Bronchial epithelial cell (primary cell): ENCODE measurements around the gene POLDIP3. TPM values are rescaled to one million over a fixed set of nuclear protein-coding genes. Genes with fewer than 3 reads are reported as not detected.

Experiments used
- DNase-seq: peaks from one replicate; pipeline ENCODE4 v3.0.0-alpha.2; 2010; ENCODE audit warnings: low read depth
- FAIRE-seq: peaks from 2 replicates; lab custom pipeline; 2011; peaks lifted over from hg19 to GRCh38; lab: Jason Lieb, UNC
- H3K27me3 ChIP-seq: 2 replicates; pipeline ENCODE4 v1.5.1; 2011; ENCODE audit warnings: low read length; ENCODE audit not compliant: control insufficient read depth, insufficient read depth
- H3K36me3 ChIP-seq: 2 replicates; pipeline ENCODE4 v1.5.1; 2011; ENCODE audit warnings: low read length; ENCODE audit not compliant: control insufficient read depth, insufficient read depth
- H3K4me3 ChIP-seq: 2 replicates; pipeline ENCODE4 v1.5.1; 2011; ENCODE audit warnings: mild to moderate bottlenecking, low read depth, low read length, control low read depth
- total RNA-seq: library from RNA; depleted of rRNA; stranded (reverse); fragments of >200 nt; gene quantifications from 2 replicates; pipeline ENCODE4 v1.2.1, GENCODE V29; 2014
- TF ChIP-seq, protein P1 (sequence below): IDR thresholded peaks from 2 replicates; pipeline ENCODE4 v1.5.1; 2011; ENCODE audit warnings: mild to moderate bottlenecking, moderate library complexity, low read length, control low read depth, inconsistent platforms; ENCODE audit not compliant: insufficient read depth, severe bottlenecking

The POLDIP3 gene
- total RNA-seq, 1 donor from 2014 or later = 16.8 TPM

DNA sequence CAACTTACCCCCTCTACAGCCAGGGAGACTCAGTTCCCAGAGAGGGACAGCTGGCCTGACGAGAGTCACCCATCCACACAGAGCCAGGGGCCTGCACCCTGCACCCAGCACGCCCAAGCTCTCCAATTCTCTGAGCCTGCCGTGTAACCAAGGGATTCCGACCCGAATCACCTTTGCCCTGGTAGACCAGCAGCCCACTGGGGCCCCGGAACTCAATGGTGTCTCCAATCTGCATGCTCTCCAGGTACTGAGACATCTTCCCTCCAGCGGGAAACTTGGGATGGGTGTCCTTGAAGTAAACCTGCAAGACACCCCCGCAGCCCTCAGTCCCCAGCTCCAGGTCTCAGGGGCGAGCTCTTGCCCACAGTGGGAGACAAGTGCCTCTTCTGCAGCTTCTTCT is 13.3 kb upstream of the POLDIP3 start:
- no peak overlapping the region for H3K4me3 ChIP-seq
- DNase-seq (no peak), FAIRE-seq (no peak)
- TF ChIP-seq, protein P1, sequence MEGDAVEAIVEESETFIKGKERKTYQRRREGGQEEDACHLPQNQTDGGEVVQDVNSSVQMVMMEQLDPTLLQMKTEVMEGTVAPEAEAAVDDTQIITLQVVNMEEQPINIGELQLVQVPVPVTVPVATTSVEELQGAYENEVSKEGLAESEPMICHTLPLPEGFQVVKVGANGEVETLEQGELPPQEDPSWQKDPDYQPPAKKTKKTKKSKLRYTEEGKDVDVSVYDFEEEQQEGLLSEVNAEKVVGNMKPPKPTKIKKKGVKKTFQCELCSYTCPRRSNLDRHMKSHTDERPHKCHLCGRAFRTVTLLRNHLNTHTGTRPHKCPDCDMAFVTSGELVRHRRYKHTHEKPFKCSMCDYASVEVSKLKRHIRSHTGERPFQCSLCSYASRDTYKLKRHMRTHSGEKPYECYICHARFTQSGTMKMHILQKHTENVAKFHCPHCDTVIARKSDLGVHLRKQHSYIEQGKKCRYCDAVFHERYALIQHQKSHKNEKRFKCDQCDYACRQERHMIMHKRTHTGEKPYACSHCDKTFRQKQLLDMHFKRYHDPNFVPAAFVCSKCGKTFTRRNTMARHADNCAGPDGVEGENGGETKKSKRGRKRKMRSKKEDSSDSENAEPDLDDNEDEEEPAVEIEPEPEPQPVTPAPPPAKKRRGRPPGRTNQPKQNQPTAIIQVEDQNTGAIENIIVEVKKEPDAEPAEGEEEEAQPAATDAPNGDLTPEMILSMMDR = no peak
- peaks cover 60% of the 10 kb centered on the region for H3K36me3 ChIP-seq
- no peaks in the 10 kb centered on the region for H3K27me3 ChIP-seq

DNA sequence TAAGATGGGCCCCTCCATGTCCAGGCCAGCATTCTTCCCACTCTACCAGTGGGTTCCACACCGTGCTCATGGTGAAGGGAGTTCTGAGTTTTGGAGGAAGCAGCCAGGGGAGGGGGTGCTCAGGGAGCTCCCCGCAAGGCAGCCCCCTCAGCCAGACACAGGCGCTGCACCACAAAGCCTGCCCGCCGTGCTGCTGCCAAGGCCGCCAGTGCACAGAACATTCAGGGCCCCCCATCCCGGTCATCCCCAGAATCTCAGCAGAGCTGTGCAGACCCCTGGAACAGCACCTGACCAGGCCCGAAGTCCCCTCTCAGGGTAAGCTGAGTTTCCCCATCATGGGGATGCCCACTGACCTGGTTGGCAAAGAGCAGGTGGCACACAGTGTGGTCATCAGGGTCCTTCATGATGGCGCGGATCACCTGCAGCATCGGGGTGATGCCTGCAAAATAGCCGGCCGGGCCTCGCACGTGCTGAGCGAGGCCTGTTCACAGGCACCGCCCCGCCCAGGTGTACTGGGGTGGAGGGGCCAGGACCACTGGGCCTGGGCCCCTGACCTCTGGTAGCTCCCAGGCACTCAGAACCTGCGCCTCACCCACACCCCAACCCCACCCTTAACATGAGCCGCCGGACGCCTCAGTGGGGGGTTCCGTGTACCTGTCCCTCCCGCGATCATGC is 12.4 kb upstream of the POLDIP3 start:
- Histone ChIP-seq H3K27me3 (no peaks in the 10 kb centered on the region), H3K4me3 (no peak overlapping the region), H3K36me3 (peaks cover 55% of the 10 kb centered on the region)
- TF ChIP-seq, protein P1 = no peak
- no peak for DNase-seq
- no peak for FAIRE-seq

DNA sequence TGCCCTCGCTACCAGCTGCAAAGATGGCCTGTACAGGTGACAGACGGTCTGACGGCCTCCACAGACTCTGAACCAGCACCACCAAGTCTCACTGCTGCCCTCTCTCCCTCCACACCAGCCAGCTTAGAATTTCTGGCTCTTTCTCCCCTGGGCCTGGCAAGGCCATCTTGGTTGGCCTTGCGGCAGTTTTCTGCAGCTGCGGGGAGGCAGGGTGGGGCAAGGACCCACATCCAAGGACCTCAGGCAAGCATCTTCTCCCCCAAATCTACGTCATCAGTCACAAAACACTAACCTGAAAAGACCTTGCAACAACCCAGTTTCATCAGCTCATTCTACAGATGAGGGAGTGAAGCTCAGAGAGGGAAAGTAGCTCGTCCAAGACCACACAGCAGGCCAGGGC is 11.7 kb upstream of the POLDIP3 start:
- Histone ChIP-seq H3K27me3 (no peaks in the 10 kb centered on the region), H3K36me3 (peaks cover 50% of the 10 kb centered on the region), H3K4me3 (no peak overlapping the region)
- no peak for FAIRE-seq
- DNase-seq = no peak
- TF ChIP-seq, protein P1 = no peak

DNA sequence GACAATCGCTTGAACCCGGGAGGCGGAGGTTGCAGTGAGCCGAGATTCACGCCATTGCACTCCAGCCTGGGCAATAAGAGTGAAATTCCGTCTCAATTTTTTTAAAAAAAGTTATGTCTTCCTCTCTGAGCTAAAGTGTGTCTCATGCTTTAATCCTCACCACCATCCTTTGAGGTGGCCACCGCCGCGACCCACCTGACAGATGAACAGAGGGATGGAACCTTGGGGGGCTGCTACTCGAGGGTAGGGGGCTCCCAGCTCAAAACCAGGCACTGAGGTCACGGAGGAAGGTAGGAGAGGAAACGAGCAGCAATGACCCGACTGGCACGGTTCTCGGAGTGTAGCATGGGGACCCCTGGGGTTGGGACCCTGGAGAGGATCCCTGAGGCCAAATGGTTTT is 10.7 kb upstream of the POLDIP3 start:
- FAIRE-seq (no peak), DNase-seq (no peak)
- Histone ChIP-seq H3K4me3 (no peak overlapping the region), H3K36me3 (peaks cover 45% of the 10 kb centered on the region), H3K27me3 (no peaks in the 10 kb centered on the region)
- TF ChIP-seq, protein P1 = no peak

DNA sequence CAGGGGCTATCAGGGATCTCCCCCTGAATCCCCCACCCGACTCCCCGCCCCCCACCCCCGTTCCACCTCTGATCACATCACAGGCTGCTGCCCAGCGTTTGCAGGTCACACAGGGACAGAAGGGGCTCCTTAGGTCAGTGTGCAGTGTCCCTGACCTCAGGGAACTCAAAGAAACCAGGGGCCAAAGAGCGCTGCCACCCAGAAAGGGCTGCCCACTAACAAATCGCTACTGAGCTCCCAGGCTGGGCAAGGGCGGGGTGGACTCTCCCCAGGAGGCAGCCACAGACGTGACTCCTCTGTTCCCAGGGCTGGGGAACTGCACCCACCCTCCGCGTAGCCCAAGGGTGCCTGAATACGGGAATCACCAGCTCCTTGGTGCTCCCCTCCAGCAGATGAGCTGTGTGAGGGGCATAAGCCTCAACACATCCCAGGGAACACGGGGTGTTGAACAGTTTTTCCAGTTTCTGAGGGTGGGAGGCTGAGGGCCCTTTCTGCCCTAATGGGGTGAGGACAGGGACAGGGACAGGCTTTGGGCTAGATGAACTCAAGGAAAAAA is 9.9 kb upstream of the POLDIP3 start:
- no peak overlapping the region for H3K4me3 ChIP-seq
- TF ChIP-seq, protein P1 = no peak
- FAIRE-seq = no peak
- no peak for DNase-seq
- peaks cover 44% of the 10 kb centered on the region for H3K36me3 ChIP-seq
- no peaks in the 10 kb centered on the region for H3K27me3 ChIP-seq
